Measurements from ENCODE around the gene TBKBP1.

DNA sequence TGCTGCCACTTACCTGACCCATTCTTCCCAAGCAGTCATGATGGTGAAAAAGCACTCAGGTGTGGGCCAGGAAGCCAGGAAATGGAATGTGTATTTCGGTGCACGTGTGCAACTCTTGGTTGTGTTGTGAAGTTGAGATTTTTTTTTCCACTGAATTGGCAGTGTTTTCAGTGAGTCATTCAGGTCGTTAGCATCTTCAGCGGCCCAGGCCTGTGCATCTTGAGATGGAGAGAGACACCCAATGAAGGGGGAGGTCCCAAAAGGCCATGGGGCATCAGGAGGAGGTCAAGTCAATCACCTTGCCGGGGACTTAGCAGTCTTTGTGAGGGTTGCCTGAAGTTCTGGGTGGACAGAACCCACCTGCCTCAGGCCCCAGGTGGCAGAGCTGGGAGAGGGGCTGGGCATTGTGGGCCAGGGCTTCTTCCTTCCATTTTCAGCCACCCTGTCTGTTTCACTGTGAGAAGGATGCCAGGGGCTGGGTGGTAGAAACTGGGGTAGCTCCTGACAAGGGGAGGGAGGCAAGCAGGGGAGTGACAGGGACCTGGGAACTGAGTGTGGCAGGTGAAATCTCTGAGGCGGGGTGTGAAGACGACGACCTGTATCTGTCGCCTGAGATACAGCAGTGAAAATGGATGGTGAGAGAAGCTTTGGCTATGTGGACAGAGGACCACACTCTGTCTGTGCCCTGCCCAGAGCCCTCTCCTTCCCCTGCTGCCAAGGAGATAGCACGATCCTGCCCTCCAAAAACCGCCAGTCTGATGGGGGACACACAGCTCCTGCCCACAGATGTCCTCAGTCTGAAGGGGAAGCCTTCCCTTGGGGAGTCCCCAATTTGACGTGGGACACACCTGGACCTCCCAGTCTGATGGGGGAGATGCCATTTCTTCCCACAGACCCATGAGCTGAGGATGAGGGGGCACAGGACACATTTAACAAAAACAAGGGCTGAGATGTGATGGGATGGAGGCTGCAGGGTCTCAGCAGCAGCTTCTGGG lies 11.9 kb downstream of the TBKBP1 start:
- TF ChIP-seq CTCF (conservative IDR thresholded peaks at IDR 0.05 in 1 of 2, IDR thresholded peaks at IDR 0.05 in 1 of 2; ENCODE audit: low read depth in 1 of 2, low read length in 2 of 2) (no peak), EZH2 (IDR thresholded peaks at IDR 0.05; ENCODE audit: low read length, missing control alignments) (no peak)

Measured in fibroblast of lung (primary cell).